GM12878 (cell line): Measurements from ENCODE around the gene CPA4. TPM values are rescaled to one million over a fixed set of nuclear protein-coding genes. Genes with fewer than 3 reads are reported as not detected.

Experiments used
- ATAC-seq: fragments of 200-7000 bp; cut with Tn5 transposase; 3 replicates; pipeline ENCODE4 v1.9.1; 2020; ENCODE audit warnings: mild to moderate bottlenecking, moderate library complexity
- BruUV-seq: library from RNA; stranded (reverse); fragments of 400-500 nt; replicated peaks from 2 replicates; lab custom pipeline; 2021; lab: Mats Ljungman, UMichigan
- CTCF ChIA-PET: fragments of 300-600 bp; sonication (Branson Sonifier 250); formaldehyde crosslinking; extraction: SDS; loops from one replicate; lab custom pipeline; 2021; ENCODE audit warnings: inconsistent platforms; lab: Yijun Ruan, JAX
- POLR2A ChIA-PET: fragments of 350-600 bp; formaldehyde crosslinking; extraction: SDS; loops from one replicate; lab custom pipeline; 2021; ENCODE audit warnings: inconsistent platforms; lab: Charles Lee
- RAD21 ChIA-PET: fragments of 300-600 bp; sonication (Branson Sonifier 250); formaldehyde crosslinking; loops from one replicate; lab custom pipeline; 2023; ENCODE audit warnings: antibody characterized with exemption; ENCODE audit not compliant: unreplicated experiment; lab: Charles Lee
- SMC1A ChIA-PET: fragments of 300-600 bp; sonication (Branson Sonifier 250); formaldehyde crosslinking; loops from one replicate; lab custom pipeline; 2023; ENCODE audit not compliant: unreplicated experiment, uncharacterized antibody; lab: Charles Lee
- DNase-seq: peaks from one replicate; pipeline ENCODE4 v3.0.0-alpha.2; 2011; ENCODE audit warnings: low read depth, low spot score
- FAIRE-seq: peaks from 3 replicates; lab custom pipeline; 2011; peaks lifted over from hg19 to GRCh38; lab: Jason Lieb, UNC
- H2AFZ ChIP-seq: 2 replicates; pipeline ENCODE4 v1.6.0; 2011; ENCODE audit warnings: low read depth, low read length, control low read depth; ENCODE audit not compliant: control insufficient read depth
- H3K27ac ChIP-seq: 2 replicates; pipeline ENCODE4 v1.5.1; 2011; ENCODE audit warnings: control low read depth; ENCODE audit not compliant: control insufficient read depth, insufficient read depth
- H3K27me3 ChIP-seq, 2 experiments: replicated peaks in 1 of 2; 2 replicates each; pipeline versions ENCODE4 v1.6.0 to v1.6.1; 2011; ENCODE audit warnings: low read length in 1 of 2; ENCODE audit not compliant: control insufficient read depth in 2 of 2, insufficient read depth in 2 of 2
- H3K36me3 ChIP-seq, 2 experiments: 2 replicates each; pipeline ENCODE4 v1.5.1; 2011; ENCODE audit warnings: low read length in 1 of 2; ENCODE audit not compliant: control insufficient read depth in 2 of 2, insufficient read depth in 2 of 2
- H3K4me1 ChIP-seq: 2 replicates; pipeline ENCODE4 v1.6.1; 2011; ENCODE audit warnings: mild to moderate bottlenecking, low read length, moderate library complexity, mixed read lengths; ENCODE audit not compliant: control insufficient read depth, insufficient read depth
- H3K4me2 ChIP-seq: 2 replicates; pipeline ENCODE4 v1.6.0; 2011; ENCODE audit warnings: control low read depth; ENCODE audit not compliant: control insufficient read depth, insufficient read depth
- H3K4me3 ChIP-seq: fragments of 200-600 bp; sonication (generic); 2 replicates; pipeline ENCODE4 v1.5.1; 2016
- H3K79me2 ChIP-seq: 2 replicates; pipeline ENCODE4 v1.6.0; 2011; ENCODE audit warnings: low read length; ENCODE audit not compliant: control insufficient read depth, insufficient read depth
- H3K9ac ChIP-seq: 2 replicates; pipeline ENCODE4 v1.8.0; 2011; ENCODE audit warnings: low read length, control low read depth, mixed read lengths; ENCODE audit not compliant: control insufficient read depth, insufficient read depth
- H3K9me3 ChIP-seq: replicated peaks from 3 replicates; pipeline ENCODE4 v1.5.1; 2011; ENCODE audit warnings: mild to moderate bottlenecking, low read length; ENCODE audit not compliant: control insufficient read depth, insufficient read depth
- H4K20me1 ChIP-seq: 2 replicates; pipeline ENCODE4 v1.6.0; 2011; ENCODE audit not compliant: control insufficient read depth, insufficient read depth
- BACH1 ChIP-seq: fragments of 450-650 bp; IDR thresholded peaks from 2 replicates; pipeline ENCODE4 v1.6.1; 2017; ENCODE audit warnings: mild to moderate bottlenecking, borderline replicate concordance
- CHD1 ChIP-seq: IDR thresholded peaks from 2 replicates; pipeline ENCODE4 v1.6.1; 2012; ENCODE audit warnings: low read depth, low read length, improper control_type of control experiment
- ESRRA ChIP-seq: IDR thresholded peaks from 2 replicates; pipeline ENCODE4 v1.6.1; 2012; ENCODE audit warnings: mild to moderate bottlenecking, low read length, improper control_type of control experiment
- NFIC ChIP-seq: IDR thresholded peaks from 2 replicates; pipeline ENCODE4 v1.6.1; 2012; ENCODE audit warnings: low read depth, mild to moderate bottlenecking, inconsistent platforms, low read length, moderate library complexity
- ZNF24 ChIP-seq: fragments of 450-650 bp; IDR thresholded peaks from 2 replicates; pipeline ENCODE4 v1.6.1; 2017; ENCODE audit warnings: antibody characterized with exemption, mild to moderate bottlenecking
- ZNF274 ChIP-seq: IDR thresholded peaks from one replicate; pipeline ENCODE4 v1.8.0; 2011; ENCODE audit not compliant: insufficient read length, insufficient read depth
- ZNF384 ChIP-seq: IDR thresholded peaks from 2 replicates; pipeline ENCODE4 v1.6.1; 2012; ENCODE audit warnings: low read depth, mild to moderate bottlenecking, low read length, improper control_type of control experiment, borderline replicate concordance
- WGBS: methylation state at CpG from one replicate; pipeline ENCODE4 v1.1.6; 2016; ENCODE audit warnings: low lambda C conversion rate; ENCODE audit not compliant: insufficient replicate concordance, insufficient coverage; ENCODE audit errors: missing lambda C conversion rate; 5-methylcytosine and 5-hydroxymethylcytosine counted together
- in situ Hi-C: fragments of 300-500 bp; cut with MboI; formaldehyde crosslinking; loops from 9 replicates; pipeline ENCODE4 v1.14.3; 2018; ENCODE audit warnings: mixed read lengths
- intact Hi-C: fragments of 100-400 bp; cut with micrococcal nuclease; formaldehyde crosslinking; loops from one replicate; pipeline ENCODE4 v1.14.2; 2022; ENCODE audit not compliant: unreplicated experiment
- polyA plus RNA-seq, 11 experiments: library from polyadenylated mRNA; depleted of rRNA in 4 of 11; unstranded in 6 of 11; stranded (reverse) in 5 of 11; fragments of >200 nt; fragmentation: Nextera tagmentation in 4 of 11; fragmentation: Illumina TruSeq in 1 of 11; extraction: Ambion mirVana in 4 of 11; extraction: Trizol in 1 of 11; gene quantifications; 1 replicate in 1 of 11; 2 replicates in 10 of 11; pipeline versions ENCODE4 v1.2.1 to v1.2.3, GENCODE V29; 2011 to 2016; ENCODE audit warnings: inconsistent platforms in 2 of 11, missing spikeins in 2 of 11, low read depth in 1 of 11
- total RNA-seq, 4 experiments: library from RNA; depleted of rRNA in 3 of 4; stranded (reverse); fragments of >200 nt in 3 of 4; fragmentation: Illumina TruSeq in 1 of 4; extraction: Trizol in 1 of 4; gene quantifications; 2 replicates each; pipeline versions ENCODE4 v1.2.1 to v1.2.3, GENCODE V29; 2013 to 2021
- TF ChIP-seq, protein P1 (sequence below): IDR thresholded peaks from 2 replicates; pipeline ENCODE4 v1.6.1; 2012; ENCODE audit warnings: low read depth, low read length, improper control_type of control experiment
- TF ChIP-seq, protein P2 (sequence below): IDR thresholded peaks from 2 replicates; pipeline ENCODE4 v1.6.1; 2012; ENCODE audit warnings: low read depth, low read length, improper control_type of control experiment
- TF ChIP-seq, protein P3 (sequence below): fragments of 450-650 bp; formaldehyde crosslinking; IDR thresholded peaks from 2 replicates; pipeline ENCODE4 v1.5.0; 2022; ENCODE audit warnings: mild to moderate bottlenecking, missing genetic modification characterization

Gene CPA4
- total and polyA plus RNA-seq, 10 of the 15 experiments (the other 5 are each of a cell fraction or from before 2014, with no cell fraction given): 0.05 to 0.35 (median 0.18) TPM; not detected in 1

DNA sequence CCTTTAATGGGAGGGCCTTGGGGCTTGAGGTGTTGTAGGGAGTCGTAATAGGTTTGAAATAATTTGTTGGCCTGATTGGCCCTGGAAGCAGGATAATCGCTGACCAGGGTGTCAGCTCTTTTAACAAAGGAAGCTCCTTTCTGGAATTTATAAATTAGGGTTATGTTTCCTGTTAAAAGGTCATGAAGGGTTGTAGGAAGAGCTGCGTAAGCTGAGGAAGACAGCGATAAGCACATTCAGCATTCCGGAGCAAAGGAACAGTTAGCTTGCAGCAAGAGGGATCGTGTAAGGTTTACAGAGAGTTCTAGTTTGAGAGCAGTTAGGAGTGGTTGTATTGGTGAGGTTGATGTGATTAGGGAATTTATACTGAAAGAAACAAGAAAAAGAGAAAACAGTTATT, 21.3 kb downstream of the CPA4 start:
- Histone ChIP-seq H3K36me3 (no peaks in the 10 kb centered on the region), H3K27me3 (no peaks in the 10 kb centered on the region), H3K9me3 (no peaks in the 10 kb centered on the region; the same call in 2 of the 3 replicates), H3K9ac (no peak overlapping the region), H2AFZ (no peak overlapping the region), H3K79me2 (no peaks in the 10 kb centered on the region), H3K4me1 (no peaks in the 10 kb centered on the region), H3K4me2 (no peak overlapping the region), H3K4me3 (no peak overlapping the region), H4K20me1 (no peaks in the 10 kb centered on the region), H3K27ac (no peak overlapping the region)
- ChIA-PET POLR2A (no interaction called here), RAD21 (no interaction called here), SMC1A (no interaction called here), CTCF (no interaction called here)
- TF ChIP-seq, protein P1, sequence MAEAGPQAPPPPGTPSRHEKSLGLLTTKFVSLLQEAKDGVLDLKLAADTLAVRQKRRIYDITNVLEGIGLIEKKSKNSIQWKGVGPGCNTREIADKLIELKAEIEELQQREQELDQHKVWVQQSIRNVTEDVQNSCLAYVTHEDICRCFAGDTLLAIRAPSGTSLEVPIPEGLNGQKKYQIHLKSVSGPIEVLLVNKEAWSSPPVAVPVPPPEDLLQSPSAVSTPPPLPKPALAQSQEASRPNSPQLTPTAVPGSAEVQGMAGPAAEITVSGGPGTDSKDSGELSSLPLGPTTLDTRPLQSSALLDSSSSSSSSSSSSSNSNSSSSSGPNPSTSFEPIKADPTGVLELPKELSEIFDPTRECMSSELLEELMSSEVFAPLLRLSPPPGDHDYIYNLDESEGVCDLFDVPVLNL: no peak
- no peak for TF ChIP-seq ESRRA
- TF ChIP-seq ZNF274: no peak
- TF ChIP-seq, protein P2, sequence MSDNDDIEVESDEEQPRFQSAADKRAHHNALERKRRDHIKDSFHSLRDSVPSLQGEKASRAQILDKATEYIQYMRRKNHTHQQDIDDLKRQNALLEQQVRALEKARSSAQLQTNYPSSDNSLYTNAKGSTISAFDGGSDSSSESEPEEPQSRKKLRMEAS: no peak
- no TSS peak for BruUV-seq
- WGBS: 92% methylated on average over 6 of the region's 6 CpGs
- ATAC-seq: no peak
- in situ Hi-C loops: no loop called here
- DNase-seq: no peak
- no peak for FAIRE-seq
- intact Hi-C loops: loop anchor here (5.0 kb wide), 1 partner anchor 72 kb away; no protein-coding TSS in a partner anchor

DNA sequence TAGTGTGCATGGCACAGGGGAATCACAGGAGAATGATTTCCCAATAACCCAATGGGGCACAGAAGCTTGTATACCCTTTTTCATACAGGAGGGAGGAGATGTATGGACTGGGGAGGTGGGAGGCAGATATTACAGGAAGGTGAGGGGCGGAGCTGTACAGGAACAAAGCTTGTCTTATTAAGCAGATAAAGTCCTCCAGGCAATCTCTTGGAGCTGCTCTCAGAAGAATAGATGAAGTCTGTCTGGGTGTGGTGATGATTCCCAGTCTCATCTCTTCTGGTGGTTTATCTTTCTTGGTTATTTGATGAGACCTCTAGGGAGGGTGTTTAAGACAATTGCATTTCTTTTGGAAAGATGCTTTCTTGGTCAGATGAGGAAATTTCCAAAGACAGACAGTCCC, 26.6 kb downstream of the CPA4 start:
- TF ChIP-seq ZNF24: no peak
- TF ChIP-seq BACH1: no peak
- TF ChIP-seq, protein P3, sequence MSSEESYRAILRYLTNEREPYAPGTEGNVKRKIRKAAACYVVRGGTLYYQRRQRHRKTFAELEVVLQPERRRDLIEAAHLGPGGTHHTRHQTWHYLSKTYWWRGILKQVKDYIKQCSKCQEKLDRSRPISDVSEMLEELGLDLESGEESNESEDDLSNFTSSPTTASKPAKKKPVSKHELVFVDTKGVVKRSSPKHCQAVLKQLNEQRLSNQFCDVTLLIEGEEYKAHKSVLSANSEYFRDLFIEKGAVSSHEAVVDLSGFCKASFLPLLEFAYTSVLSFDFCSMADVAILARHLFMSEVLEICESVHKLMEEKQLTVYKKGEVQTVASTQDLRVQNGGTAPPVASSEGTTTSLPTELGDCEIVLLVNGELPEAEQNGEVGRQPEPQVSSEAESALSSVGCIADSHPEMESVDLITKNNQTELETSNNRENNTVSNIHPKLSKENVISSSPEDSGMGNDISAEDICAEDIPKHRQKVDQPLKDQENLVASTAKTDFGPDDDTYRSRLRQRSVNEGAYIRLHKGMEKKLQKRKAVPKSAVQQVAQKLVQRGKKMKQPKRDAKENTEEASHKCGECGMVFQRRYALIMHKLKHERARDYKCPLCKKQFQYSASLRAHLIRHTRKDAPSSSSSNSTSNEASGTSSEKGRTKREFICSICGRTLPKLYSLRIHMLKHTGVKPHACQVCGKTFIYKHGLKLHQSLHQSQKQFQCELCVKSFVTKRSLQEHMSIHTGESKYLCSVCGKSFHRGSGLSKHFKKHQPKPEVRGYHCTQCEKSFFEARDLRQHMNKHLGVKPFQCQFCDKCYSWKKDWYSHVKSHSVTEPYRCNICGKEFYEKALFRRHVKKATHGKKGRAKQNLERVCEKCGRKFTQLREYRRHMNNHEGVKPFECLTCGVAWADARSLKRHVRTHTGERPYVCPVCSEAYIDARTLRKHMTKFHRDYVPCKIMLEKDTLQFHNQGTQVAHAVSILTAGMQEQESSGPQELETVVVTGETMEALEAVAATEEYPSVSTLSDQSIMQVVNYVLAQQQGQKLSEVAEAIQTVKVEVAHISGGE: no peak
- no peak for TF ChIP-seq CHD1
- no peak for TF ChIP-seq ZNF384
- TF ChIP-seq NFIC: no peak
- BruUV-seq: no TSS peak
- ChIA-PET POLR2A (no interaction called here), SMC1A (interaction anchor here (0.7 kb wide), 1 partner anchor 26 kb away, joined by 3 read pairs; no protein-coding TSS in a partner anchor), RAD21 (no interaction called here), CTCF (no interaction called here)
- H3K9ac ChIP-seq: no peak overlapping the region
- H2AFZ ChIP-seq: no peak overlapping the region
- no peaks in the 10 kb centered on the region for H3K36me3 ChIP-seq
- no peak overlapping the region for H3K4me3 ChIP-seq
- no peaks in the 10 kb centered on the region for H3K79me2 ChIP-seq
- in situ Hi-C loops (no loop called here), intact Hi-C loops (no loop called here)
- no peak overlapping the region for H3K27ac ChIP-seq
- no peaks in the 10 kb centered on the region for H4K20me1 ChIP-seq
- no peaks in the 10 kb centered on the region; the same call in 2 of the 3 replicates for H3K9me3 ChIP-seq
- no peak overlapping the region for H3K4me2 ChIP-seq
- no peak for ATAC-seq
- H3K27me3 ChIP-seq: no peaks in the 10 kb centered on the region
- no peak for DNase-seq
- no peak for FAIRE-seq
- 80% methylated on average over 1 of the region's 1 CpG for WGBS
- H3K4me1 ChIP-seq: no peaks in the 10 kb centered on the region
